Tibial artery (tissue), 4 donors: ENCODE results near the gene PRR23C.
"Not testable (repeated sequence)": the region's sequence is repeated elsewhere in the genome, so short reads cannot be mapped to it uniquely, and the experiment has no call there.

Source experiments
- DNase-seq, 2 donors: peaks; one replicate each; pipeline ENCODE4 v3.0.0-alpha.2; 2019
- H3K27ac ChIP-seq, 2 donors: fragments of 200-600 bp; sonication (generic) in 1 of 2; 1 replicate in 1 of 2; 2 replicates in 1 of 2; pipeline ENCODE4 v1.5.1; 2018 to 2019; ENCODE audit warnings: mild to moderate bottlenecking in 1 of 2
- H3K27me3 ChIP-seq, 2 donors: fragments of 200-600 bp; sonication (generic) in 1 of 2; one replicate each; pipeline versions ENCODE4 v1.5.1 to v1.6.0; 2016 to 2019
- H3K36me3 ChIP-seq, 3 donors: fragments of 200-600 bp; sonication (generic) in 2 of 3; one replicate each; pipeline ENCODE4 v1.5.1; 2016 to 2019; ENCODE audit warnings: mild to moderate bottlenecking in 2 of 3
- H3K4me1 ChIP-seq, 4 donors: fragments of 200-600 bp; sonication (generic) in 2 of 4; 1 replicate in 3 of 4; 2 replicates in 1 of 4; pipeline ENCODE4 v1.5.1; 2016 to 2019
- H3K4me3 ChIP-seq, 2 donors: fragments of 200-600 bp; sonication (generic) in 1 of 2; 1 replicate in 1 of 2; 2 replicates in 1 of 2; pipeline ENCODE4 v1.5.1; 2018 to 2019; ENCODE audit warnings: mild to moderate bottlenecking in 2 of 2
- H3K9me3 ChIP-seq, 3 donors: fragments of 200-600 bp; sonication (generic) in 1 of 3; one replicate each; pipeline ENCODE4 v1.5.1; 2016 to 2019
- CTCF ChIP-seq, 2 experiments: fragments of 200-600 bp in 1 of 2; fragments of 450-650 bp in 1 of 2; IDR thresholded peaks; one replicate each; pipeline ENCODE4 v1.5.1; 2017 to 2019; ENCODE audit warnings: antibody characterized with exemption in 2 of 2, mild to moderate bottlenecking in 1 of 2, moderate library complexity in 1 of 2
- intact Hi-C: fragments of 100-400 bp; cut with DNase I; formaldehyde crosslinking; loops from one replicate; pipeline ENCODE4 v1.15.0; 2023; ENCODE audit warnings: low total_unique reads

The PRR23C gene

GRCh38 chr3:139032326-139033002 is 12.2 kb downstream of the PRR23C start:
- Histone ChIP-seq H3K27ac (no peak overlapping the region), H3K36me3 (no peaks in the 10 kb centered on the region), H3K9me3 (peaks cover 0 to 17% (median 10%) of the 10 kb centered on the region in 3 donors), H3K4me3 (no peak overlapping the region), H3K4me1 (no peaks in the 10 kb centered on the region), H3K27me3 (no peaks in the 10 kb centered on the region)
- no peak for DNase-seq
- intact Hi-C loops: no loop called here
- no peak for TF ChIP-seq CTCF (IDR thresholded peaks at IDR 0.05)

- H3K27me3 ChIP-seq, H3K36me3 ChIP-seq, H3K4me3 ChIP-seq, DNase-seq, H3K27ac ChIP-seq, H3K4me1 ChIP-seq, intact Hi-C loops: not testable (repeated sequence)
- H3K9me3 ChIP-seq: peaks cover 0 to 17% (median 10%) of the 10 kb centered on the region in 3 donors
These were observed 14.1 kb downstream of the PRR23C start for GRCh38 chr3:139030576-139030975.

- no peaks in the 10 kb centered on the region for H3K27me3 ChIP-seq
- H3K27ac ChIP-seq: no peak overlapping the region
- no peak for TF ChIP-seq CTCF (IDR thresholded peaks at IDR 0.05)
- intact Hi-C loops: no loop called here
- DNase-seq: no peak
- H3K4me3 ChIP-seq: no peak overlapping the region
- peaks cover 0 to 15% (median 9%) of the 10 kb centered on the region in 3 donors for H3K9me3 ChIP-seq
- H3K36me3 ChIP-seq: no peaks in the 10 kb centered on the region
- H3K4me1 ChIP-seq: no peaks in the 10 kb centered on the region
These were observed 19.7 kb downstream of the PRR23C start for GRCh38 chr3:139024968-139025367.

- intact Hi-C loops: no loop called here
- no peak within 1 kb of the TSS for H3K4me3 ChIP-seq
- H3K36me3 ChIP-seq: no peaks in the 10 kb centered on the region
- DNase-seq: no peak
- TF ChIP-seq CTCF (IDR thresholded peaks at IDR 0.05): no peak
- H3K9me3 ChIP-seq: peaks cover 0 to 18% (median 14%) of the 10 kb centered on the region in 3 donors
- H3K27ac ChIP-seq: no peak within 1 kb of the TSS
- H3K4me1 ChIP-seq: no peaks in the 10 kb centered on the region
- H3K27me3 ChIP-seq: no peaks in the 10 kb centered on the region
These were observed 23.8 kb downstream of the PRR23C start, which contains the start of gene PRR23B for GRCh38 chr3:139020868-139021234. PRR23B (minus strand) TSS chr3:139020926; CDS start chr3:139020661, 265 bp downstream.

- Histone ChIP-seq H3K27me3 (no peaks in the 10 kb centered on the region), H3K9me3 (peaks cover 0 to 18% (median 14%) of the 10 kb centered on the region in 3 donors), H3K36me3 (no peaks in the 10 kb centered on the region), H3K4me3 (no peak overlapping the region), H3K27ac (no peak overlapping the region), H3K4me1 (no peaks in the 10 kb centered on the region)
- DNase-seq: no peak
- intact Hi-C loops: no loop called here
- TF ChIP-seq CTCF (IDR thresholded peaks at IDR 0.05): no peak
These were observed 24.4 kb downstream of the PRR23C start for GRCh38 chr3:139020036-139020867.

- H3K36me3 ChIP-seq: no peaks in the 10 kb centered on the region
- H3K4me1 ChIP-seq: no peaks in the 10 kb centered on the region
- intact Hi-C loops: no loop called here
- H3K4me3 ChIP-seq: no peak overlapping the region
- peaks cover 0 to 14% (median 13%) of the 10 kb centered on the region in 3 donors for H3K9me3 ChIP-seq
- H3K27me3 ChIP-seq: no peaks in the 10 kb centered on the region
- H3K27ac ChIP-seq: no peak overlapping the region
- no peak for DNase-seq
- TF ChIP-seq CTCF (IDR thresholded peaks at IDR 0.05): no peak
These were observed 28.2 kb downstream of the PRR23C start for GRCh38 chr3:139016430-139017048.
